ENCODE results near the gene ERVW-1. TPM values are rescaled to one million over a fixed set of nuclear protein-coding genes. Genes with fewer than 3 reads are reported as not detected.

ERVW-1 gene
- total RNA-seq, 1 experiment from 2014 or later, result not detected

GRCh38 chr7:92436612-92437445, 40.9 kb downstream of the ERVW-1 start:
- TF ChIP-seq SIN3A (IDR thresholded peaks at IDR 0.05; ENCODE audit: borderline replicate concordance, insufficient read depth, low read depth, low read length), result no peak
- no peak for TF ChIP-seq REST (IDR thresholded peaks at IDR 0.05; ENCODE audit: insufficient read depth in 1 of 2, low read depth in 2 of 2, low read length in 1 of 2)
- no peak for TF ChIP-seq POLR2AphosphoS5 (IDR thresholded peaks at IDR 0.05; ENCODE audit: low read depth, low read length)
- TF ChIP-seq CTCF (IDR thresholded peaks at IDR 0.05), result no peak
- TF ChIP-seq TCF7L2 (IDR thresholded peaks at IDR 0.05; ENCODE audit: low read depth, low read length), result no peak
- no TSS peak for BruUV-seq (replicated peaks)
- H3K9me3 ChIP-seq (ENCODE audit: control insufficient read depth, insufficient read depth, low read depth, low read length), result no peaks in the 10 kb centered on the region
- no peaks in the 10 kb centered on the region; the same call in none of the 2 replicates for H3K27me3 ChIP-seq (ENCODE audit: control insufficient read depth, insufficient read depth, low read length)
- no peaks in the 10 kb centered on the region for H3K4me1 ChIP-seq (ENCODE audit: control insufficient read depth, insufficient read depth, low read length)
- intact Hi-C loops (cut with micrococcal nuclease; ENCODE audit: unreplicated experiment) (no loop called here), in situ Hi-C loops (cut with HindIII; ENCODE audit: low pct_unique_long_range_greater_than_20kb, low sequenced_read_pairs) (no loop called here)
- POLR2A ChIA-PET, result no interaction called here
- ATAC-seq (no peak), DNase-seq (ENCODE audit: low read depth, low spot score) (no peak)
- H3K36me3 ChIP-seq (ENCODE audit: control insufficient read depth, insufficient read depth, low read length), result no peaks in the 10 kb centered on the region
- CTCF ChIA-PET, result no interaction called here
- no peak overlapping the region for H3K4me3 ChIP-seq (ENCODE audit: low read depth in 2 of 2, low read length in 2 of 2)
- H3K27ac ChIP-seq (ENCODE audit: low read length), result no peak overlapping the region

GRCh38 chr7:92435542-92435941, 42.2 kb downstream of the ERVW-1 start:
- no TSS peak for BruUV-seq (replicated peaks)
- in situ Hi-C loops (cut with HindIII; ENCODE audit: low pct_unique_long_range_greater_than_20kb, low sequenced_read_pairs) (no loop called here), intact Hi-C loops (cut with micrococcal nuclease; ENCODE audit: unreplicated experiment) (no loop called here)
- ChIA-PET CTCF (no interaction called here), POLR2A (no interaction called here)
- Histone ChIP-seq H3K4me1 (ENCODE audit: control insufficient read depth, insufficient read depth, low read length) (no peaks in the 10 kb centered on the region), H3K36me3 (ENCODE audit: control insufficient read depth, insufficient read depth, low read length) (no peaks in the 10 kb centered on the region), H3K27me3 (ENCODE audit: control insufficient read depth, insufficient read depth, low read length) (no peaks in the 10 kb centered on the region; the same call in 1 of the 2 replicates), H3K27ac (ENCODE audit: low read length) (no peak overlapping the region), H3K9me3 (ENCODE audit: control insufficient read depth, insufficient read depth, low read depth, low read length) (no peaks in the 10 kb centered on the region), H3K4me3 (ENCODE audit: low read depth in 2 of 2, low read length in 2 of 2) (no peak overlapping the region)
- ATAC-seq, result no peak
- DNase-seq (ENCODE audit: low read depth, low spot score), result no peak
- TF ChIP-seq REST (IDR thresholded peaks at IDR 0.05; ENCODE audit: insufficient read depth in 1 of 2, low read depth in 2 of 2, low read length in 1 of 2), result no peak
- TF ChIP-seq POLR2AphosphoS5 (IDR thresholded peaks at IDR 0.05; ENCODE audit: low read depth, low read length), result no peak
- TF ChIP-seq CTCF (IDR thresholded peaks at IDR 0.05), result no peak
- TF ChIP-seq TCF7L2 (IDR thresholded peaks at IDR 0.05; ENCODE audit: low read depth, low read length), result no peak
- no peak for TF ChIP-seq SIN3A (IDR thresholded peaks at IDR 0.05; ENCODE audit: borderline replicate concordance, insufficient read depth, low read depth, low read length)

Data from Panc1 (cell line).